HepG2 (cell line): ENCODE results near the gene MED12L. TPM values are rescaled to one million over a fixed set of nuclear protein-coding genes. Genes with fewer than 3 reads are reported as not detected.

ENCODE experiments used
- ATAC-seq: fragments of 200-7000 bp; cut with Tn5 transposase; 3 replicates; pipeline ENCODE4 v1.9.1; 2020; ENCODE audit warnings: mild to moderate bottlenecking, moderate library complexity
- BruUV-seq: library from RNA; stranded (reverse); fragments of 400-500 nt; replicated peaks from 2 replicates; lab custom pipeline; 2021; lab: Mats Ljungman, UMichigan
- CTCF ChIA-PET: fragments of 300-600 bp; formaldehyde crosslinking; extraction: SDS; loops from one replicate; lab custom pipeline; 2021; ENCODE audit warnings: low total read pairs, inconsistent platforms, low intra/inter-chr PET ratio; lab: Yijun Ruan, JAX
- POLR2A ChIA-PET: fragments of 350-600 bp; sonication (Branson Sonifier 250); formaldehyde crosslinking; loops from one replicate; lab custom pipeline; 2020; ENCODE audit warnings: antibody characterized with exemption, inconsistent platforms; lab: Yijun Ruan, JAX
- DNase-seq: peaks from one replicate; pipeline ENCODE4 v3.0.0-alpha.2; 2015; ENCODE audit warnings: low spot score
- FAIRE-seq: peaks from 3 replicates; lab custom pipeline; 2011; peaks lifted over from hg19 to GRCh38; lab: Jason Lieb, UNC
- H2AFZ ChIP-seq: one replicate; pipeline ENCODE4 v1.6.1; 2011; ENCODE audit warnings: low read length, inconsistent platforms
- H3K27ac ChIP-seq: fragments of 300-600 bp; 3 replicates; pipeline ENCODE4 v1.8.0; 2011; ENCODE audit warnings: mixed run types, mild to moderate bottlenecking, mixed read lengths, low read length, inconsistent platforms; ENCODE audit not compliant: insufficient read depth; ENCODE audit errors: extremely low read length
- H3K27me3 ChIP-seq, 2 experiments: fragments of 200-600 bp in 1 of 2; 2 replicates in 1 of 2; 3 replicates in 1 of 2; pipeline versions ENCODE4 v1.6.0 to v1.8.0; 2011; ENCODE audit warnings: low read length in 2 of 2, mild to moderate bottlenecking in 2 of 2, moderate library complexity in 2 of 2, inconsistent platforms in 1 of 2; ENCODE audit not compliant: insufficient read depth in 2 of 2, control insufficient read depth in 1 of 2
- H3K36me3 ChIP-seq, 2 experiments: fragments of 200-600 bp in 1 of 2; replicated peaks in 1 of 2; 2 replicates in 1 of 2; 3 replicates in 1 of 2; pipeline versions ENCODE4 v1.5.1 to v1.8.0; 2011; ENCODE audit warnings: low read length in 2 of 2, inconsistent platforms in 1 of 2; ENCODE audit not compliant: insufficient read depth in 2 of 2, control insufficient read depth in 1 of 2
- H3K4me1 ChIP-seq: 2 replicates; pipeline ENCODE4 v1.5.1; 2012; ENCODE audit warnings: low read length, inconsistent platforms; ENCODE audit not compliant: insufficient read depth
- H3K4me2 ChIP-seq: 2 replicates; pipeline ENCODE4 v1.6.0; 2011; ENCODE audit warnings: low read depth, low read length, inconsistent platforms
- H3K4me3 ChIP-seq, 3 experiments: fragments of 200-600 bp in 1 of 3; sonication (generic), shearing (Covaris generic) in 1 of 3; replicated peaks in 1 of 3; 2 replicates each; pipeline ENCODE4 v1.5.1; 2011 to 2016; ENCODE audit warnings: low read length in 3 of 3, inconsistent platforms in 2 of 3, low read depth in 2 of 3, mild to moderate bottlenecking in 2 of 3, control low read depth in 1 of 3, mixed read lengths in 1 of 3; ENCODE audit not compliant: insufficient read depth in 1 of 3
- H3K79me2 ChIP-seq: one replicate; pipeline ENCODE4 v1.6.1; 2011; ENCODE audit warnings: low read length, inconsistent platforms; ENCODE audit not compliant: insufficient read depth
- H3K9ac ChIP-seq: 2 replicates; pipeline ENCODE4 v1.6.0; 2011; ENCODE audit warnings: mild to moderate bottlenecking, low read depth, low read length, inconsistent platforms; ENCODE audit not compliant: insufficient read depth
- H3K9me3 ChIP-seq: 2 replicates; pipeline ENCODE4 v1.5.1; 2012; ENCODE audit warnings: mild to moderate bottlenecking, low read length
- H4K20me1 ChIP-seq: 2 replicates; pipeline ENCODE4 v1.6.0; 2011; ENCODE audit warnings: inconsistent platforms, mild to moderate bottlenecking, low read length, moderate library complexity; ENCODE audit not compliant: insufficient read depth
- BRD4 ChIP-seq: sonication (generic); formaldehyde crosslinking; IDR thresholded peaks from 2 replicates; pipeline ENCODE4 v1.4.0; 2020; ENCODE audit warnings: missing genetic modification reagents
- ESRRA ChIP-seq: sonication (generic); formaldehyde crosslinking; IDR thresholded peaks from 2 replicates; pipeline ENCODE4 v1.5.1; 2020; ENCODE audit warnings: mild to moderate bottlenecking, low read depth, missing genetic modification reagents
- SALL2 ChIP-seq: sonication (generic); formaldehyde crosslinking; IDR thresholded peaks from 2 replicates; pipeline ENCODE4 v1.8.1; 2023; ENCODE audit warnings: mild to moderate bottlenecking, missing genetic modification reagents, inconsistent platforms
- ZBTB43 ChIP-seq: sonication (generic); formaldehyde crosslinking; conservative IDR thresholded peaks from 2 replicates; pipeline ENCODE4 v1.4.0; 2020; ENCODE audit warnings: missing genetic modification reagents
- ZIK1 ChIP-seq: sonication (generic); formaldehyde crosslinking; IDR thresholded peaks from 2 replicates; pipeline ENCODE4 v1.5.0; 2020; ENCODE audit warnings: mild to moderate bottlenecking, low read depth, missing genetic modification reagents, borderline replicate concordance
- ZKSCAN1 ChIP-seq: fragments of 150-350 bp; IDR thresholded peaks from 2 replicates; pipeline ENCODE4 v1.6.1; 2014; ENCODE audit warnings: low read length
- ZNF333 ChIP-seq: sonication (generic); formaldehyde crosslinking; IDR thresholded peaks from 2 replicates; pipeline ENCODE4 v1.4.0; 2020; ENCODE audit warnings: mild to moderate bottlenecking, missing genetic modification reagents, borderline replicate concordance
- ZNF687 ChIP-seq: sonication (generic); formaldehyde crosslinking; IDR thresholded peaks from 2 replicates; pipeline ENCODE4 v1.5.1; 2020; ENCODE audit warnings: mild to moderate bottlenecking, missing genetic modification reagents, moderate library complexity
- WGBS: methylation state at CpG from one replicate; pipeline ENCODE4 v1.1.6; 2017; ENCODE audit warnings: low lambda C conversion rate; 5-methylcytosine and 5-hydroxymethylcytosine counted together
- in situ Hi-C: cut with HindIII; loops from 2 replicates; pipeline ENCODE4 v1.10.0; 2017; ENCODE audit warnings: low pct_unique_long_range_greater_than_20kb; ENCODE audit not compliant: extremely low pct_ligation_motif_present
- intact Hi-C: fragments of 100-400 bp; cut with micrococcal nuclease; formaldehyde crosslinking; loops from one replicate; pipeline ENCODE4 v1.10.0; 2022; ENCODE audit not compliant: unreplicated experiment
- polyA plus RNA-seq, 8 experiments: library from polyadenylated mRNA; depleted of rRNA in 3 of 8; stranded (reverse) in 7 of 8; unstranded in 1 of 8; fragments of >200 nt; fragmentation: Illumina TruSeq in 4 of 8; extraction: Trizol in 4 of 8; gene quantifications; 2 replicates each; pipeline versions ENCODE4 v1.2.1 to v1.2.3, GENCODE V29; 2011 to 2016; ENCODE audit warnings: low read depth in 4 of 8, missing spikeins in 1 of 8, mixed read lengths in 1 of 8; ENCODE audit not compliant: insufficient read depth in 1 of 8
- total RNA-seq, 5 experiments: library from RNA; depleted of rRNA; stranded (reverse); fragments of >200 nt; fragmentation: Illumina TruSeq; extraction: Trizol; gene quantifications; 2 replicates each; pipeline ENCODE4 v1.2.3, GENCODE V29; 2016; ENCODE audit warnings: low read depth in 1 of 5

MED12L gene
- total and polyA plus RNA-seq, 2 of the 13 experiments (the other 11 are each of a cell fraction or from before 2014, with no cell fraction given) = 0.07 to 0.64 TPM

GRCh38 chr3:151382671-151383070 lies 297.2 kb downstream of the MED12L start:
- no peak for FAIRE-seq
- H3K79me2 ChIP-seq = no peaks in the 10 kb centered on the region
- no peaks in the 10 kb centered on the region for H3K36me3 ChIP-seq
- POLR2A ChIA-PET = no interaction called here
- CTCF ChIA-PET = no interaction called here
- no peak overlapping the region for H3K27ac ChIP-seq
- no TSS peak for BruUV-seq
- no peak for DNase-seq
- no peak for ATAC-seq
- no peaks in the 10 kb centered on the region for H3K4me1 ChIP-seq
- H3K4me3 ChIP-seq = no peak overlapping the region
- no peak overlapping the region for H3K4me2 ChIP-seq
- in situ Hi-C loops = no loop called here
- no peaks in the 10 kb centered on the region for H4K20me1 ChIP-seq
- H3K9ac ChIP-seq = no peak overlapping the region
- no peaks in the 10 kb centered on the region for H3K9me3 ChIP-seq
- no peak overlapping the region for H2AFZ ChIP-seq
- 61% methylated on average over 5 of the region's 5 CpGs for WGBS
- TF ChIP-seq ZKSCAN1 (no peak), ESRRA (CRISPR knock-in tag) (no peak), SALL2 (CRISPR knock-in tag) (no peak), ZIK1 (CRISPR knock-in tag) (no peak), ZNF687 (CRISPR knock-in tag) (no peak), BRD4 (CRISPR knock-in tag) (no peak), ZNF333 (CRISPR knock-in tag) (no peak), ZBTB43 (CRISPR knock-in tag) (no peak)
- intact Hi-C loops = no loop called here
- H3K27me3 ChIP-seq = no peaks in the 10 kb centered on the region
